Fibroblast of the aortic adventitia (primary cell): ENCODE measurements around the gene BARX2. TPM values are rescaled to one million over a fixed set of nuclear protein-coding genes. Genes with fewer than 3 reads are reported as not detected.

Source experiments
- DNase-seq: peaks from one replicate; pipeline ENCODE4 v3.0.0-alpha.2; 2010; ENCODE audit warnings: low read depth
- H3K4me3 ChIP-seq: 2 replicates; pipeline ENCODE4 v1.5.1; 2011; ENCODE audit warnings: low read depth, mild to moderate bottlenecking, control low read depth, low read length, moderate library complexity
- total RNA-seq: library from RNA; depleted of rRNA; stranded (reverse); fragments of >200 nt; gene quantifications from 2 replicates; pipeline ENCODE4 v1.2.3, GENCODE V29; 2012; ENCODE audit warnings: low replicate concordance
- TF ChIP-seq, protein P1 (sequence below): IDR thresholded peaks from 2 replicates; pipeline ENCODE4 v1.5.1; 2011; ENCODE audit warnings: mild to moderate bottlenecking, low read length, control low read depth, inconsistent platforms; ENCODE audit not compliant: insufficient read depth

Gene BARX2
- total RNA-seq, 1 donor: not detected

DNA sequence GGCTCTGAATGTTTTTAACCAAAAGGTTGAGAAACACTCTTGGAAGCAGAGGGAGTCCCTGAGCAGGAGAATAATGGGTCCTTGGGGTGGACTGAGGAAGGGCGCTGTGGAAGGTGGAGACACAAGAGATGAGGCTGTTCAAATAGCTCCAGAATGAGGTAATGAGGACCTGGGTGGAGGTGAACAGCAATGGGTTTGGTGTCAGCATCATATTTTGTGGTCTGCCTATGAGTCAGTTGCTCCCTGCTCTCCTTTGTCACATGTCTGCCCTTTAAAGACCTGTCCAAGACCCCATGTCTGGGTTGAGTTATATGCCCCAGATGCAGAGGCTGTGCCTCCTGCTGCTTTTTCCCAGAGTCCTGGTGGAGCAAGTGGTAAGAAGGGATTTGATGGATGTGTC, 113.6 kb downstream of the BARX2 start:
- TF ChIP-seq, protein P1, sequence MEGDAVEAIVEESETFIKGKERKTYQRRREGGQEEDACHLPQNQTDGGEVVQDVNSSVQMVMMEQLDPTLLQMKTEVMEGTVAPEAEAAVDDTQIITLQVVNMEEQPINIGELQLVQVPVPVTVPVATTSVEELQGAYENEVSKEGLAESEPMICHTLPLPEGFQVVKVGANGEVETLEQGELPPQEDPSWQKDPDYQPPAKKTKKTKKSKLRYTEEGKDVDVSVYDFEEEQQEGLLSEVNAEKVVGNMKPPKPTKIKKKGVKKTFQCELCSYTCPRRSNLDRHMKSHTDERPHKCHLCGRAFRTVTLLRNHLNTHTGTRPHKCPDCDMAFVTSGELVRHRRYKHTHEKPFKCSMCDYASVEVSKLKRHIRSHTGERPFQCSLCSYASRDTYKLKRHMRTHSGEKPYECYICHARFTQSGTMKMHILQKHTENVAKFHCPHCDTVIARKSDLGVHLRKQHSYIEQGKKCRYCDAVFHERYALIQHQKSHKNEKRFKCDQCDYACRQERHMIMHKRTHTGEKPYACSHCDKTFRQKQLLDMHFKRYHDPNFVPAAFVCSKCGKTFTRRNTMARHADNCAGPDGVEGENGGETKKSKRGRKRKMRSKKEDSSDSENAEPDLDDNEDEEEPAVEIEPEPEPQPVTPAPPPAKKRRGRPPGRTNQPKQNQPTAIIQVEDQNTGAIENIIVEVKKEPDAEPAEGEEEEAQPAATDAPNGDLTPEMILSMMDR: no peak
- DNase-seq: no peak

DNA sequence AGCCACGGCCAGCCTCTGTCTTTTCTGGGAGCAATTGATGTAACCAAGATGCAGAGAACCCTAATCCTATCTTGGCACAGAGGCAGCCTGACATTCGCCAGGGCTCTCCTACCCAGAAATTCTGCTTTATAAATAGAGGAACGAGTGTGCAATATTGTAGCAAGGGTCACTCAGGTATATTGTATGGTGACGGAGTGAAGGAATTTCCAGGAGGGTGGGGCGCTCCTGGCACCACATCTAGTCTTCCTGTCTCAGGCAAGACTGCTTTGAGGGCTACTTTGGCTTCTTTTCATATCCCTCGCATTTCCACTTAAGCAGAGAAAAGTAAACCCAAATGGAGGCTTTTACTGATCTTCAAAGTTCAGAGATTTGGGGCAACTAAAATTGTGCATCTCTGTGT, 114.4 kb downstream of the BARX2 start:
- DNase-seq: no peak
- H3K4me3 ChIP-seq: no peak overlapping the region
- TF ChIP-seq, protein P1: no peak

More for the DNA sequence above, 113.6 kb downstream of the BARX2 start:
- no peak overlapping the region for H3K4me3 ChIP-seq

DNA sequence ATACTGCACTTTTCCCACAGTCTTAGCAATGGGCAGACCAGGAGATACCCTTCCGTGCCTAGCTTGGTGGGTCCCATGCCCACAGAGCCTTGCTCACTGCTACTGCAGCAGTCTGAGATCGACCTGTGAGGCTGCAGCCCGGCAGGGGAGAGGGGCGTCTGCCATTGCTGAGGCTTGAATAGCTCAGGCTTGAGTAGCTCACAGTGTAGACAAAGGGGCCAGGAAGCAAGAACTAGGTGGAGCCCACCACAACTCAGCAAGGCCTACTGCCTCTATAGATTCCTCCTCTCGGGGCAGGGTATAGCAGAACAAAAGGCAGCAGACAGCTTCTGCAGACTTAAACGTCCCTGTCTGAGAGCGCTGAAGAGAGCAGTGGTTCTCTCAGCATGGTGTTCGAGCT, 118.1 kb downstream of the BARX2 start:
- DNase-seq: no peak
- H3K4me3 ChIP-seq: no peak overlapping the region
- TF ChIP-seq, protein P1: no peak

Other genes starting within 250 kb of the BARX2 start
- gene ARHGAP32, start 183.5 kb upstream of the BARX2 start, total RNA-seq: 18.1 and 20.1 TPM in 2 replicates